ENCODE results near the gene FAM131A.

FAM131A gene

DNA sequence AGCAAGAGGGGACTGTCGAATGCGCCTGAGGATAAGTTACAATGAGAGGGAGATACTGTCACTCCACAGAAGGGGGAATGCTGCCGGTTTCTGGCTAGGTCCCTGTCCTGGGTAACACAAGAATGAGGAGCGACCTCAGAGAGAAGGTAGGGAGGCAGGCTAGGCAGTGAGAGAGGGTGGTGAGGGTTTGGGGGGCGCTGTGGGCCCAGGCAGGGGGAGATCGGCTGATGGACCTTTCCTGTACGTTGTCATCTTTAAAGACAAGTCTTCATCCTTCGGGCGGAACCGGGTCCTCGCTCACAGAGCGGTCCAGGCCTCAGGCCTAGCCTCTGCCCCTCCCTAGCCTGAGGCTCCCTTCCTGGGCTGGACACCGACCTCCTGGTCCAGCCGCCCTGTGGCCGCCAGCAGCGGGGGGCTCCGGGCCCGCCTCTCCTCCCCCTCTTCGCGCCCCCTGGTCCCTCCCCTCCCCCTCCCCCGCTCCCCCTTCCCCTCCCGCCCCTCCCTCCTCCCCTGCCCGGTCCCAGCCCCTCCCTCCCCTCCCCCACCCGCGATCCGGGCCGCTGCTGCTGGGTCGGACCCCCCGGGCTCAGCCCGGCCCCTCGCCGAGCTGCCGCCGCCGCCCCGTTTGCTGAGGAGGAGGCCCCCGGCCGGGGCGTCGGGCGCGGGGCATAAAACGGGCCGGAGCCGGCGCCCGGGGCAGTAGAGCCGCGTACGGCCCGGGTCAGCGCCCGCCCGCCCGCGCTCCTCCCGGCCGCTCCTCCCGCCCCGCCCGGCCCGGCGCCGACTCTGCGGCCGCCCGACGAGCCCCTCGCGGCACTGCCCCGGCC is 42.2 kb downstream of the FAM131A start, which contains the start of gene CHRD:
Gene CHRD, plus strand, starts transcription at position 697 of the 827 bp plus-strand sequence. CDS start 265 bp downstream, outside the sequence.
- no peak for DNase-seq

DNA sequence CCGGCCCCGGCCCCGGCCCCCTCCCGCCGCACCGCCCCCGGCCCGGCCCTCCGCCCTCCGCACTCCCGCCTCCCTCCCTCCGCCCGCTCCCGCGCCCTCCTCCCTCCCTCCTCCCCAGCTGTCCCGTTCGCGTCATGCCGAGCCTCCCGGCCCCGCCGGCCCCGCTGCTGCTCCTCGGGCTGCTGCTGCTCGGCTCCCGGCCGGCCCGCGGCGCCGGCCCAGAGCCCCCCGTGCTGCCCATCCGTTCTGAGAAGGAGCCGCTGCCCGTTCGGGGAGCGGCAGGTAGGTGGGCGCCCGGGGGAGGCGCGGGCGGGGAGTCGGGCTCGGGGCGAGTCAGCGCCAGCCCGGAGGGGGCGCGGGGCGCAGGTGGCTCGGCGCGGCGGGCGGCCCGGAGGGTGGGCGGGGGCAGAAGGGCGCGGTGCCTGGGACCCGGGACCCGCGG is 42.8 kb downstream of the FAM131A start:
- DNase-seq, result no peak

DNA sequence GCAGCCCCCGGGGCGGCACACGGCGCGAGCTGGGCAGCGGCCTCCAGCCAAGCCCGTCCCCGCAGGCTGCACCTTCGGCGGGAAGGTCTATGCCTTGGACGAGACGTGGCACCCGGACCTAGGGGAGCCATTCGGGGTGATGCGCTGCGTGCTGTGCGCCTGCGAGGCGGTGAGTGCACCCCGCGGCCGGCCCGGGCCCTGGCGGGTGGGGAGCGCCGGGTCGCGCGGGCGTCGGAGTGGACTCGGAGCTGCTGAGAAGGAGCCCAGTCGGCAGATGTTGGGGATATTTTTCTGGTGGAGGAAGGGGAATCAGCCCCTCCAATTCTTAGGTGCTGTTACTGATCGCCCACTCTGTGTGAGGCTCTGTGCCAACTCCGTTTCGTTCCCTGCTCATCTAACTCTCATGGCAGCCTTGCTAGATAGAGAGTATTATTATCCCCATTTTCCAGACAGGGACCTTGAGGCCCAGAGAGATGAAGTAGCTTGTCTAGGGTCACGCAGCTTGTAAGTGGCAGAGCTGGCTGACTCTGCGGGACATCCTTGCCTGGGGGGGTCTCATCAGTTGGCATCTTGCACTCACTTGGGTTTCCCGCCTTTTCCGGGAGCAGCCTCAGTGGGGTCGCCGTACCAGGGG is 43.3 kb downstream of the FAM131A start:
- no peak for DNase-seq

DNA sequence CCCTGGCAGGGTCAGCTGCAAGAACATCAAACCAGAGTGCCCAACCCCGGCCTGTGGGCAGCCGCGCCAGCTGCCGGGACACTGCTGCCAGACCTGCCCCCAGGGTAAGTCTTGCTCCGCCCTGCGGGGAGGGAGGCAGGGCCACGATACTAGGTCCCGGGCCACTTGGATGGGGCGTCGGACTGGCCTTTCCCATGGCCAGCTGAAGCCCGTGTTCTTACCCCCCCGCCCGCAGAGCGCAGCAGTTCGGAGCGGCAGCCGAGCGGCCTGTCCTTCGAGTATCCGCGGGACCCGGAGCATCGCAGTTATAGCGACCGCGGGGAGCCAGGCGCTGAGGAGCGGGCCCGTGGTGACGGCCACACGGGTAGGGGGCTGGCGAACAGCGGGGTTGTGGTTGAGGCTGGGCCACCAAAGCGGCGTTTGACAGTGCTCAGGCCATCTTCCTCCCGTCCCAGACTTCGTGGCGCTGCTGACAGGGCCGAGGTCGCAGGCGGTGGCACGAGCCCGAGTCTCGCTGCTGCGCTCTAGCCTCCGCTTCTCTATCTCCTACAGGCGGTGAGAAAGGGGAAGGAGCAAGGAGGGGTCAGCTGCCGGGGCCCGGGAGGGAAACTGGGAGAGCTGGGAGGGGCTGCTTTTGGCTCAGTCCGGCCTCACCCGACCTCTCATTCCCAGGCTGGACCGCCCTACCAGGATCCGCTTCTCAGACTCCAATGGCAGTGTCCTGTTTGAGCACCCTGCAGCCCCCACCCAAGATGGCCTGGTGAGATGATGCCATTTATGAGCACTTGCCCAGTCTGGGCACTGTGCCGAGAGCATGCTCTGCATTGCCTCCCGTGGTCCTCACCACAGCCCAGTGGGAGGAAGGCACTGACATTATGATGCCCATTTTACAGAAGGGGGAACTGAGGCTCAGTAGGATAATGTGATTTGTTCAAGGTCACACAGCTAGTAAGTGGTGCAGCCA is 44.1 kb downstream of the FAM131A start:
- DNase-seq, result no peak

DNA sequence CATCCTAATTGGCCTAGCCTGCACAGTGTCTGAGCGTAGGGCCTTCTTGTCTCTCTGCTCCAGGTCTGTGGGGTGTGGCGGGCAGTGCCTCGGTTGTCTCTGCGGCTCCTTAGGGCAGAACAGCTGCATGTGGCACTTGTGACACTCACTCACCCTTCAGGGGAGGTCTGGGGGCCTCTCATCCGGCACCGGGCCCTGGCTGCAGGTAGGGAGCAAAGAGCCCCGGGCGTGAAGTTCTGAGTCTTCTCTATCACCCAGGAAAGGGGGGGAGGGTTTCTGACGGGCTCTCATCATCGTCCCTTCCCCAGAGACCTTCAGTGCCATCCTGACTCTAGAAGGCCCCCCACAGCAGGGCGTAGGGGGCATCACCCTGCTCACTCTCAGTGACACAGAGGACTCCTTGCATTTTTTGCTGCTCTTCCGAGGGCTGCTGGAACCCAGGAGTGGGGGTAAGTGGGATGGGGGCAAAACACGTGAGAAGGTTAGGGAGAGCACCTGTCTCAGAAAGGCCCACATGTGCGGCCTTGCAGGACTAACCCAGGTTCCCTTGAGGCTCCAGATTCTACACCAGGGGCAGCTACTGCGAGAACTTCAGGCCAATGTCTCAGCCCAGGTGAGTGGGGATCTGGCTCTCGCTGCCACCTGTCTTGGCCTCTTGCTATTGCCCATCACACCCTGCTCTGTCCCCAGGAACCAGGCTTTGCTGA is 45.1 kb downstream of the FAM131A start:
- DNase-seq, result no peak

DNA sequence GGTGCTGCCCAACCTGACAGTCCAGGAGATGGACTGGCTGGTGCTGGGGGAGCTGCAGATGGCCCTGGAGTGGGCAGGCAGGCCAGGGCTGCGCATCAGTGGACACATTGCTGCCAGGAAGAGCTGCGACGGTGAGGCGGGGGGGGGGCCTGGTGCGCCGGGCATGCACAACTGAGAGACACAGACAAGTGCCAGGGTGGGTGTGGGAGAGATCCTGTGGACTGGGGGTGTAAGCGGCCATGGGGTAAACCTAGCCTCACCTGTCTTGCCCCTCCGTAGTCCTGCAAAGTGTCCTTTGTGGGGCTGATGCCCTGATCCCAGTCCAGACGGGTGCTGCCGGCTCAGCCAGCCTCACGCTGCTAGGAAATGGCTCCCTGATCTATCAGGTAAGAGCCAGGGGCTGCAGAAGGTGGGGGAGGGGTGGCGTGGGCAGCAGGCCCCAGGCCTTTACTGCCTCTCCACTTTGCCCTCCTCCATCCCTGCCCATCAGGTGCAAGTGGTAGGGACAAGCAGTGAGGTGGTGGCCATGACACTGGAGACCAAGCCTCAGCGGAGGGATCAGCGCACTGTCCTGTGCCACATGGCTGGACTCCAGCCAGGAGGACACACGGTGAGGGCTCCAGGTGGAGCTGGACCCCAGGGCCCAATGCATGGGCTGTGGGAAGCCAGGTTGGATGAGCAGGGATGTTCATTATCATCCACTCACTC is 45.8 kb downstream of the FAM131A start:
- no peak for DNase-seq

DNA sequence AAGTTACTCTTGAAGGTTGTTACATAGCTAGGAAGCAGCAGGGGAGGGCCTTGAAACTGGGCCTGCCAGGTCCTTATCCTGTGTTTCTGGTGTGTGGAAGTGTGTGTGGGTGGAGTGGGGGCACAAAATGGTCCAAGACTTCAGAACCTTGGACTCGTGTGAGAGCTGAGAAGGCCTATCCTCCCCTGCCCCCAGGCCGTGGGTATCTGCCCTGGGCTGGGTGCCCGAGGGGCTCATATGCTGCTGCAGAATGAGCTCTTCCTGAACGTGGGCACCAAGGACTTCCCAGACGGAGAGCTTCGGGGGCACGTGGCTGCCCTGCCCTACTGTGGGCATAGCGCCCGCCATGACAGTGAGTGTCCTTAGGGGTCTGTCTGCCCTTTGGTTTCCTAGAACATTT is 46.9 kb downstream of the FAM131A start:
- no peak for DNase-seq

DNA sequence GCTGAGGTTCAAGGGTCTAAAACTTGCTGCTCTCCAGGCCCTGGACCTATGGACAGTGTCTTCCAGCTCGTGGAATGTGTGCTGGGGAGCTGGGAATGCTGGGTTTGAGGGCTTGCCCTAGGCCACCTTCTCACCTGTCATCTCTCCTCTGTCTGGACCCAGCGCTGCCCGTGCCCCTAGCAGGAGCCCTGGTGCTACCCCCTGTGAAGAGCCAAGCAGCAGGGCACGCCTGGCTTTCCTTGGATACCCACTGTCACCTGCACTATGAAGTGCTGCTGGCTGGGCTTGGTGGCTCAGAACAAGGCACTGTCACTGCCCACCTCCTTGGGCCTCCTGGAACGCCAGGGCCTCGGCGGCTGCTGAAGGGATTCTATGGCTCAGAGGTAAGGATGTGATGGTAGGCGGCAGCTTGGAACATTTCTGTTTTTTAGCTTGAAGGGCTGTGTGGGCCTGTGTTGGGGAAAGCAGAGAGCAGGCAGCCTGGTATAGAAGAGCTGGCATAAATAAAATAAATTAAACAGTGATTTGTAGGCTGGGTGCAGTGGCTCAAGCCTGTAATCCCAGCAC is 47.5 kb downstream of the FAM131A start:
- DNase-seq, result no peak

DNA sequence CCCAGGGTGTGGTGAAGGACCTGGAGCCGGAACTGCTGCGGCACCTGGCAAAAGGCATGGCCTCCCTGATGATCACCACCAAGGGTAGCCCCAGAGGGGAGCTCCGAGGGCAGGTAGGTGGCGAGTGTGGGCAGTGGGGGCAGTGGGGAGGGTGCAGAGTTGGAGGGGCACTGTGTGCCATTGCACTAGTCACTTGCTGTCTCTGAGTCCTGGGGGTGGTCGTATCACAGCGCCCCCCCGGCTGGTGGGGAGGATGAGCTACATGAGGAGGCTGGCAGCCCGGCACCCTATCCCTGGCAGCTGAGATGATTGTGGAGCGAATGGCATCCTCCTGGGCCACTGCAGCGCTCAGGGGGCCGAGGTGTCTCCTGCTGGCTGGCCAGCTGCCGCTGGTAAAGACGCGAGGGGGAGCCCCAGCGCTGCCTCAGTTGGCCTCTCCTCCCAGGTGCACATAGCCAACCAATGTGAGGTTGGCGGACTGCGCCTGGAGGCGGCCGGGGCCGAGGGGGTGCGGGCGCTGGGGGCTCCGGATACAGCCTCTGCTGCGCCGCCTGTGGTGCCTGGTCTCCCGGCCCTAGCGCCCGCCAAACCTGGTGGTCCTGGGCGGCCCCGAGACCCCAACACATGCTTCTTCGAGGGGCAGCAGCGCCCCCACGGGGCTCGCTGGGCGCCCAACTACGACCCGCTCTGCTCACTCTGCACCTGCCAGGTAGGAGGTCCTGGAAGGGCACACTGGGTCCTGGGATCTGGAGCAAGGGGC is 48.8 kb downstream of the FAM131A start:
- DNase-seq, result no peak

DNA sequence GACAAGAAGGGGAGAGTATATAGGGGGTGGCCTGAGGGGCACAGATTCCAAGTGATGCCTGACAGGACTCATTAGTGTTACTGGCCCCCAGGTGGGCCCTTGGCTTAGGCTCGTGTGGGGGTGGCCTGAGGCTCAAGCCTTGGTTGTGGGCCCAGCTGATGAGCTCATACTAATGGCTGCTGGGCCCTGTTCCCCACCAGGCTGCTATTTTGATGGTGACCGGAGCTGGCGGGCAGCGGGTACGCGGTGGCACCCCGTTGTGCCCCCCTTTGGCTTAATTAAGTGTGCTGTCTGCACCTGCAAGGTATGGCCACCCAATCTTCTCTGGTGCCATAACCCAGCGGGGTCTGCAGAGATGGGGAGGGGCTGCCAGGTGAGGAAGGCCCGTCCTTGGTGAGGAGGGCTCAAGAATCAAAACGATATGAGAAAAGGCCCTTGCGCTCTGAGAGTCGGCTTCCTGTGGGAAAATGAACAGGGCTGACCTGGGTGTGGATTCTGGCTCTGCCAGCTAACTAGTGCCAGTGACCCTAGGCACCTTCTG is 49.8 kb downstream of the FAM131A start:
- DNase-seq, result no peak

DNA sequence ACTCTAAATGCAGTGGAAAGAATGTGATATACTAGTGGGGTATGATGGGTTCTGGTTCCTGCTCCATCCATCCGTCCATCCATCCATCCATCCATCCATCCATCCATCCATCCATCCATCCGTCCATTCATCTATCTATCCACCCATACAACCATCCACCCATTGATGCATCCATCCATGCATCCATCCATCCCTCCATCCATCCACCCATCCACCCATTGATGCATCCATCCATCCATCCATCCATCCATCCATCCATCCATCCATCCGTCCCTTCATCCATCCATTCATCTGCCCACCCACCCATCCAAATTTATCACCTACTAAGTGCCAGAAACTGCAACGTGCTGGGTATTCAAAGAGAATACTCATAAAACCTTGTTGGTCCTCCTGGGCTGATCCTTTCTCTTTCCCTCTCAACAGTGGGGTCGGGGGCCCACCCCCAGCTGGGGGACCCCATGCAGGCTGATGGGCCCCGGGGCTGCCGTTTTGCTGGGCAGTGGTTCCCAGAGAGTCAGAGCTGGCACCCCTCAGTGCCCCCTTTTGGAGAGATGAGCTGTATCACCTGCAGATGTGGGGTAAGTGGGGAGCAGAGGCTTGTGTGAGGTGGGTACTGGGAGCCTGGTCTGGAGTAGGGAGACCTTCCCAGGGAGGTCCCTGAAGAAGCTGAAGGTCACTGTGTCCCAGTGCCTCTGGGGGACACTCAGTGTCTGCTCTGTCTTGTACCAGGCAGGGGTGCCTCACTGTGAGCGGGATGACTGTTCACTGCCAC is 51.0 kb downstream of the FAM131A start:
- no peak for DNase-seq

DNA sequence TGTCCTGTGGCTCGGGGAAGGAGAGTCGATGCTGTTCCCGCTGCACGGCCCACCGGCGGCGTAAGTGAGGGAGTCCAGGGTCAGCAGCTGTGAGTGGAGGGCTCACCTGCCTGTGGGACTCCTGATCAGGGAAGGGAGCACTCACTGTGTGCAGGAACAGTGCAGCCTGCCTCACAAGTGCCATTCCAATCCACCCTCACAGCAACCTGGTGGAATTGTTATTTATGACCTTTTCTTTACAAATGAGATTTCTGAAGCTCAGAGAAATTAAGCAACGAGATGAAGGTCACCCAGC is 51.5 kb downstream of the FAM131A start:
- DNase-seq, result no peak

DNA sequence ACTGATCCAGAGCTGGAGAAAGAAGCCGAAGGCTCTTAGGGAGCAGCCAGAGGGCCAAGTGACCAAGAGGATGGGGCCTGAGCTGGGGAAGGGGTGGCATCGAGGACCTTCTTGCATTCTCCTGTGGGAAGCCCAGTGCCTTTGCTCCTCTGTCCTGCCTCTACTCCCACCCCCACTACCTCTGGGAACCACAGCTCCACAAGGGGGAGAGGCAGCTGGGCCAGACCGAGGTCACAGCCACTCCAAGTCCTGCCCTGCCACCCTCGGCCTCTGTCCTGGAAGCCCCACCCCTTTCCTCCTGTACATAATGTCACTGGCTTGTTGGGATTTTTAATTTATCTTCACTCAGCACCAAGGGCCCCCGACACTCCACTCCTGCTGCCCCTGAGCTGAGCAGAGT is 52.0 kb downstream of the FAM131A start:
- no peak for DNase-seq

DNA sequence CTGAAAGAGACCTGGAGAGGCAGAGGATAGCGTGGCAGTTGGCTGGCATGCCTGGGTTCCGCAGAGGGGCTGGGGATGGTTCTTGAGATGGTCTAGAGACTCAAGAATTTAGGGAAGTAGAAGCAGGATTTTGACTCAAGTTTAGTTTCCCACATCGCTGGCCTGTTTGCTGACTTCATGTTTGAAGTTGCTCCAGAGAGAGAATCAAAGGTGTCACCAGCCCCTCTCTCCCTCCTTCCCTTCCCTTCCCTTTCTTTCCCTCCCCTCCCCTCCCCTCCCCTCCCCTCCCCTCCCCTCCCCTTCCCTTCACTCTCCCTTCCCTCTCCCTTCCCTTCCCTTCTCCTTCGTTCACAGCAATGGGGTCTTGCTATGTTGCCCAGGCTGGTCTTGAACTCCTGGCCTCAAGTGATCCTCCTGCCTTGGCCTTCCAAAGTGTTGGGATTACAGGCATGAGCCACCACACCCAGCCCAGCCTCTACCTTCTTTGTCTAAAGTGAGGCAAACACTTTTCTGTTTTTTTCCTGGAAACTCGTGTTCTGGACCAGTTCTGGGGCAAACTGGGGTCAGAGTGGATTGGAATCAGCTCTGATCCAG is 52.6 kb downstream of the FAM131A start:
- DNase-seq, result no peak

DNA sequence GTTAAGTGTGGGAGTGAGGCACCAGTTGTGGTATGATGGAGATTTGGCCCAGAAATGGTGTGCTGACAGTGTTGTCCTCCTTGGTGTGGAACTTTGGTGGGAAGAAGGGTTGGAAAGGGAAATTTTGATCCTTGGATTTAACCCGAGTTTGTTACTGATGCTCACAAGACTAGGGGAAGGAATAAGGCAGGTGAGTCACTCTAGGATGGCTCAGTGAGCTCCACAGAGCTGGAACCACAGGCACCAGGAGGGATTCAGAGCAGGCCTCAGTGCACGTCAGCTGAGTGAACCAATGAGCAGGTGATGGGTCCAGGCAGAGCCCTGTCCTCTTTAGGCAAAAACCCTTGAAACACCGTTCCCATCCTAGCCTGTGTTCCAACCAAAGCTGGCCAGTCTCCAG is 53.9 kb downstream of the FAM131A start:
- no peak for DNase-seq

DNA sequence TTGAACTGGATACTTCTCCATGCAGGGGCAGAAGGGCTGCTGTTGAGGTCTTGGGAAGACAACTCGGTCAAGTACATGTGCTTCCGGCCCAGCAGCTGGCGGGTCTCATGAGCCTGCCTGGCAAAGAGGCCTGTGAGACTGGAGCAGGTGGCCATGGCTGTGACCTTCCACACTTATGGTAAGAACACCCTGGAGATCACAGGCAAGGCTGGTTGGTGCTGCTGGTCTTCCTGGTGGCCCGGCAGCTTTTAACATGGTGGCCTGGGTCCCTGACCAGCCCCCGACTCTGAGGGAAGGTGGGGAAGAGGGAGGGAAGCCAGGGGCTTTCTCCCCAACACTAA is 57.9 kb downstream of the FAM131A start:
- no peak for DNase-seq
